GM23338 (cell line): ENCODE results near the gene TP53I3. TPM values are rescaled to one million over a fixed set of nuclear protein-coding genes. Genes with fewer than 3 reads are reported as not detected.

Experiments
- ATAC-seq: fragments of 200-7000 bp; cut with Tn5 transposase; 3 replicates; pipeline ENCODE4 v1.9.1; 2020
- DNase-seq: peaks from one replicate; pipeline ENCODE4 v3.0.0-alpha.2; 2015; ENCODE audit warnings: low spot score
- H2AFZ ChIP-seq: fragments of 200-600 bp; sonication (generic); 2 replicates; pipeline ENCODE4 v1.8.0; 2016; ENCODE audit warnings: antibody characterized with exemption, mild to moderate bottlenecking, moderate library complexity
- H3F3A ChIP-seq: fragments of 200-600 bp; sonication (generic); replicated peaks from 2 replicates; pipeline ENCODE4 v1.8.0; 2017; ENCODE audit warnings: antibody characterized with exemption, mixed run types, low read depth
- H3K27ac ChIP-seq: fragments of 200-600 bp; sonication (generic); 2 replicates; pipeline ENCODE4 v1.6.1; 2016; ENCODE audit warnings: low read depth
- H3K27me3 ChIP-seq: fragments of 200-600 bp; sonication (generic); 2 replicates; pipeline ENCODE4 v1.8.0; 2016; ENCODE audit warnings: mild to moderate bottlenecking, mixed run types, moderate library complexity; ENCODE audit not compliant: insufficient read depth
- H3K36me3 ChIP-seq: fragments of 200-600 bp; sonication (generic); 2 replicates; pipeline ENCODE4 v1.8.0; 2016; ENCODE audit warnings: mild to moderate bottlenecking; ENCODE audit not compliant: insufficient read depth
- H3K4me1 ChIP-seq: fragments of 200-600 bp; sonication (generic); 2 replicates; pipeline ENCODE4 v1.8.0; 2016; ENCODE audit warnings: mild to moderate bottlenecking, moderate library complexity; ENCODE audit not compliant: insufficient read depth
- H3K4me2 ChIP-seq: fragments of 200-600 bp; sonication (generic); 2 replicates; pipeline ENCODE4 v1.7.1; 2017; ENCODE audit warnings: mixed run types
- H3K4me3 ChIP-seq: fragments of 200-600 bp; sonication (generic); 2 replicates; pipeline ENCODE4 v1.6.1; 2016; ENCODE audit warnings: mixed run types
- H3K79me2 ChIP-seq: fragments of 200-600 bp; sonication (generic); replicated peaks from 2 replicates; pipeline ENCODE4 v1.8.0; 2017; ENCODE audit warnings: mild to moderate bottlenecking; ENCODE audit not compliant: insufficient read depth
- H3K9me2 ChIP-seq: fragments of 200-600 bp; sonication (generic); 2 replicates; pipeline ENCODE4 v1.8.0; 2017; ENCODE audit not compliant: insufficient read depth
- H4K20me1 ChIP-seq: fragments of 200-600 bp; sonication (generic); replicated peaks from 2 replicates; pipeline ENCODE4 v1.8.0; 2017; ENCODE audit warnings: mild to moderate bottlenecking; ENCODE audit not compliant: insufficient read depth
- H3K27ac Mint-ChIP-seq: 2 replicates; pipeline ENCODE4 v1.8.0; 2020; ENCODE audit warnings: inconsistent platforms, mild to moderate bottlenecking, moderate library complexity, mixed read lengths
- H3K27me3 Mint-ChIP-seq: 3 replicates; pipeline ENCODE4 v1.8.0; 2022; ENCODE audit warnings: low read depth, mild to moderate bottlenecking, moderate library complexity, mixed read lengths, inconsistent platforms; ENCODE audit not compliant: insufficient read depth, poor library complexity
- H3K36me3 Mint-ChIP-seq: 3 replicates; pipeline ENCODE4 v1.8.0; 2021; ENCODE audit warnings: low read depth, mild to moderate bottlenecking, inconsistent platforms, moderate library complexity, mixed read lengths
- H3K4me1 Mint-ChIP-seq: 3 replicates; pipeline ENCODE4 v1.8.0; 2020; ENCODE audit warnings: mild to moderate bottlenecking, inconsistent platforms, mixed read lengths
- H3K4me3 Mint-ChIP-seq: 3 replicates; pipeline ENCODE4 v1.8.0; 2021; ENCODE audit warnings: moderate library complexity, mild to moderate bottlenecking, inconsistent platforms, mixed read lengths
- H3K9me3 Mint-ChIP-seq: 3 replicates; pipeline ENCODE4 v1.8.0; 2020; ENCODE audit warnings: moderate library complexity, mild to moderate bottlenecking, inconsistent platforms, mixed read lengths
- CREB1 ChIP-seq: fragments of 250-450 bp; sonication (Bioruptor Pico); IDR thresholded peaks from 2 replicates; pipeline ENCODE4 v1.5.0; 2020; ENCODE audit warnings: low read depth, mild to moderate bottlenecking, moderate library complexity
- EZH2 ChIP-seq: fragments of 200-600 bp; sonication (generic); IDR thresholded peaks from one replicate; pipeline ENCODE4 v1.8.0; 2017; ENCODE audit warnings: antibody characterized with exemption, mild to moderate bottlenecking, low read depth; ENCODE audit not compliant: unreplicated experiment
- EZH2phosphoT487 ChIP-seq: fragments of 200-600 bp; sonication (generic); IDR thresholded peaks from one replicate; pipeline ENCODE4 v1.8.1; 2018; ENCODE audit warnings: antibody characterized with exemption; ENCODE audit not compliant: unreplicated experiment
- JUNB ChIP-seq: IDR thresholded peaks from one replicate; pipeline ENCODE4 v1.6.1; 2016; ENCODE audit warnings: antibody characterized with exemption; ENCODE audit not compliant: unreplicated experiment
- NANOG ChIP-seq: IDR thresholded peaks from 2 replicates; pipeline ENCODE4 v1.6.1; 2016; ENCODE audit warnings: antibody characterized with exemption, borderline replicate concordance
- POLR2AphosphoS5 ChIP-seq: IDR thresholded peaks from 2 replicates; pipeline ENCODE4 v1.6.1; 2016; ENCODE audit warnings: antibody characterized with exemption, low read depth
- STAT1 ChIP-seq: IDR thresholded peaks from one replicate; pipeline ENCODE4 v1.6.1; 2016; ENCODE audit warnings: antibody characterized with exemption; ENCODE audit not compliant: unreplicated experiment
- ZNF114 ChIP-seq: fragments of 250-450 bp; sonication (Bioruptor Pico); IDR thresholded peaks from 2 replicates; pipeline ENCODE4 v1.5.0; 2020; ENCODE audit warnings: mild to moderate bottlenecking, moderate library complexity
- ZNF331 ChIP-seq: fragments of 250-450 bp; sonication (Bioruptor Pico); IDR thresholded peaks from 2 replicates; pipeline ENCODE4 v1.5.0; 2020; ENCODE audit warnings: low read depth, mild to moderate bottlenecking, moderate library complexity
- polyA plus RNA-seq: library from polyadenylated mRNA; unstranded; fragments of >200 nt; fragmentation: Nextera tagmentation; extraction: Ambion mirVana; gene quantifications from 2 replicates; pipeline ENCODE4 v1.2.1, GENCODE V29; 2016
- total RNA-seq: library from RNA; depleted of rRNA; stranded (reverse); fragments of >200 nt; shearing (Covaris generic); gene quantifications from 2 replicates; pipeline ENCODE4 v1.2.3, GENCODE V29; 2014
- TF ChIP-seq, protein P1 (sequence below), 2 experiments: fragments of 200-600 bp in 1 of 2; sonication (generic) in 1 of 2; conservative IDR thresholded peaks; 2 replicates each; pipeline versions ENCODE4 v1.5.1 to v1.6.1; 2016 to 2017; ENCODE audit warnings: antibody characterized with exemption in 2 of 2, low read depth in 2 of 2, mild to moderate bottlenecking in 2 of 2, moderate library complexity in 1 of 2
- TF ChIP-seq, protein P2 (sequence below): IDR thresholded peaks from one replicate; pipeline ENCODE4 v1.6.1; 2018; ENCODE audit warnings: antibody characterized with exemption; ENCODE audit not compliant: unreplicated experiment
- TF ChIP-seq, protein P3 (sequence below): IDR thresholded peaks from 2 replicates; pipeline ENCODE4 v1.6.1; 2016; ENCODE audit warnings: antibody characterized with exemption

Gene TP53I3
- total and polyA plus RNA-seq, 2 experiments from 2014 or later, result 27.8 to 36.5 TPM

DNA sequence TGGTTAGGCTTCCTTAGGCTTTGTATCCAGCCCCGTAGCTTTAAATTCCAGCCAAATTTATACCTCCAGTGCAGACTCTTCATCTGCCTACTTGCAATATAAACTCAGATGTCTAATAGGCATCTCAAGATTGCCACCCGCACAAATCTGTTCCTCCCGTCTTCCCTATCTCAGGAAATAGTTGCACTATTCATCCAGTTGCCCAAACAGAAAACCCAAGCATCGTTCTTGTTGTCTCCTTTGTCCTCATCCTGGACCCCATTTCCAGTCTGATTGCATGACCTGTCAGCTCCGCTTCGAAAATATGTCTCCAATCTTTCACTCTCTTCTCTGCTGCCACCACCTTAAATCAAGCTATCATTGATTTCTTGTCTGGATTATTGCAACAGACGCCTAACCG, 32.8 kb downstream of the TP53I3 start:
- Histone ChIP-seq H3K4me1 (peaks cover 18% of the 10 kb centered on the region), H4K20me1 (no peaks in the 10 kb centered on the region; the same call in 1 of the 2 replicates), H3K79me2 (peaks cover 18% of the 10 kb centered on the region), H3K9me2 (no peaks in the 10 kb centered on the region), H3F3A (peaks cover 17% of the 10 kb centered on the region; the same call in 1 of the 2 replicates), H3K4me3 (no peak overlapping the region), H2AFZ (no peak overlapping the region), H3K27ac (no peak overlapping the region), H3K27me3 (no peaks in the 10 kb centered on the region), H3K36me3 (no peaks in the 10 kb centered on the region; the same call in 1 of the 2 replicates), H3K4me2 (no peak overlapping the region)
- H3K27me3 Mint-ChIP-seq, result peaks cover 9% of the 10 kb centered on the region
- peaks cover 6% of the 10 kb centered on the region for H3K36me3 Mint-ChIP-seq
- no peaks in the 10 kb centered on the region for H3K9me3 Mint-ChIP-seq
- ATAC-seq (no peak), DNase-seq (no peak)
- H3K27ac Mint-ChIP-seq, result no peak overlapping the region
- H3K4me3 Mint-ChIP-seq, result no peak overlapping the region
- peaks cover 9% of the 10 kb centered on the region for H3K4me1 Mint-ChIP-seq
- TF ChIP-seq STAT1, result no peak
- TF ChIP-seq, protein P1, sequence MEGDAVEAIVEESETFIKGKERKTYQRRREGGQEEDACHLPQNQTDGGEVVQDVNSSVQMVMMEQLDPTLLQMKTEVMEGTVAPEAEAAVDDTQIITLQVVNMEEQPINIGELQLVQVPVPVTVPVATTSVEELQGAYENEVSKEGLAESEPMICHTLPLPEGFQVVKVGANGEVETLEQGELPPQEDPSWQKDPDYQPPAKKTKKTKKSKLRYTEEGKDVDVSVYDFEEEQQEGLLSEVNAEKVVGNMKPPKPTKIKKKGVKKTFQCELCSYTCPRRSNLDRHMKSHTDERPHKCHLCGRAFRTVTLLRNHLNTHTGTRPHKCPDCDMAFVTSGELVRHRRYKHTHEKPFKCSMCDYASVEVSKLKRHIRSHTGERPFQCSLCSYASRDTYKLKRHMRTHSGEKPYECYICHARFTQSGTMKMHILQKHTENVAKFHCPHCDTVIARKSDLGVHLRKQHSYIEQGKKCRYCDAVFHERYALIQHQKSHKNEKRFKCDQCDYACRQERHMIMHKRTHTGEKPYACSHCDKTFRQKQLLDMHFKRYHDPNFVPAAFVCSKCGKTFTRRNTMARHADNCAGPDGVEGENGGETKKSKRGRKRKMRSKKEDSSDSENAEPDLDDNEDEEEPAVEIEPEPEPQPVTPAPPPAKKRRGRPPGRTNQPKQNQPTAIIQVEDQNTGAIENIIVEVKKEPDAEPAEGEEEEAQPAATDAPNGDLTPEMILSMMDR (conservative IDR thresholded peaks at IDR 0.05; ENCODE audit: low read depth in 2 of 2), result no peak
- TF ChIP-seq CREB1 (CRISPR knock-in tag), result no peak
- no peak for TF ChIP-seq JUNB
- TF ChIP-seq, protein P2, sequence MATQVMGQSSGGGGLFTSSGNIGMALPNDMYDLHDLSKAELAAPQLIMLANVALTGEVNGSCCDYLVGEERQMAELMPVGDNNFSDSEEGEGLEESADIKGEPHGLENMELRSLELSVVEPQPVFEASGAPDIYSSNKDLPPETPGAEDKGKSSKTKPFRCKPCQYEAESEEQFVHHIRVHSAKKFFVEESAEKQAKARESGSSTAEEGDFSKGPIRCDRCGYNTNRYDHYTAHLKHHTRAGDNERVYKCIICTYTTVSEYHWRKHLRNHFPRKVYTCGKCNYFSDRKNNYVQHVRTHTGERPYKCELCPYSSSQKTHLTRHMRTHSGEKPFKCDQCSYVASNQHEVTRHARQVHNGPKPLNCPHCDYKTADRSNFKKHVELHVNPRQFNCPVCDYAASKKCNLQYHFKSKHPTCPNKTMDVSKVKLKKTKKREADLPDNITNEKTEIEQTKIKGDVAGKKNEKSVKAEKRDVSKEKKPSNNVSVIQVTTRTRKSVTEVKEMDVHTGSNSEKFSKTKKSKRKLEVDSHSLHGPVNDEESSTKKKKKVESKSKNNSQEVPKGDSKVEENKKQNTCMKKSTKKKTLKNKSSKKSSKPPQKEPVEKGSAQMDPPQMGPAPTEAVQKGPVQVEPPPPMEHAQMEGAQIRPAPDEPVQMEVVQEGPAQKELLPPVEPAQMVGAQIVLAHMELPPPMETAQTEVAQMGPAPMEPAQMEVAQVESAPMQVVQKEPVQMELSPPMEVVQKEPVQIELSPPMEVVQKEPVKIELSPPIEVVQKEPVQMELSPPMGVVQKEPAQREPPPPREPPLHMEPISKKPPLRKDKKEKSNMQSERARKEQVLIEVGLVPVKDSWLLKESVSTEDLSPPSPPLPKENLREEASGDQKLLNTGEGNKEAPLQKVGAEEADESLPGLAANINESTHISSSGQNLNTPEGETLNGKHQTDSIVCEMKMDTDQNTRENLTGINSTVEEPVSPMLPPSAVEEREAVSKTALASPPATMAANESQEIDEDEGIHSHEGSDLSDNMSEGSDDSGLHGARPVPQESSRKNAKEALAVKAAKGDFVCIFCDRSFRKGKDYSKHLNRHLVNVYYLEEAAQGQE, result no peak
- no peak for TF ChIP-seq NANOG
- no peak for TF ChIP-seq POLR2AphosphoS5

DNA sequence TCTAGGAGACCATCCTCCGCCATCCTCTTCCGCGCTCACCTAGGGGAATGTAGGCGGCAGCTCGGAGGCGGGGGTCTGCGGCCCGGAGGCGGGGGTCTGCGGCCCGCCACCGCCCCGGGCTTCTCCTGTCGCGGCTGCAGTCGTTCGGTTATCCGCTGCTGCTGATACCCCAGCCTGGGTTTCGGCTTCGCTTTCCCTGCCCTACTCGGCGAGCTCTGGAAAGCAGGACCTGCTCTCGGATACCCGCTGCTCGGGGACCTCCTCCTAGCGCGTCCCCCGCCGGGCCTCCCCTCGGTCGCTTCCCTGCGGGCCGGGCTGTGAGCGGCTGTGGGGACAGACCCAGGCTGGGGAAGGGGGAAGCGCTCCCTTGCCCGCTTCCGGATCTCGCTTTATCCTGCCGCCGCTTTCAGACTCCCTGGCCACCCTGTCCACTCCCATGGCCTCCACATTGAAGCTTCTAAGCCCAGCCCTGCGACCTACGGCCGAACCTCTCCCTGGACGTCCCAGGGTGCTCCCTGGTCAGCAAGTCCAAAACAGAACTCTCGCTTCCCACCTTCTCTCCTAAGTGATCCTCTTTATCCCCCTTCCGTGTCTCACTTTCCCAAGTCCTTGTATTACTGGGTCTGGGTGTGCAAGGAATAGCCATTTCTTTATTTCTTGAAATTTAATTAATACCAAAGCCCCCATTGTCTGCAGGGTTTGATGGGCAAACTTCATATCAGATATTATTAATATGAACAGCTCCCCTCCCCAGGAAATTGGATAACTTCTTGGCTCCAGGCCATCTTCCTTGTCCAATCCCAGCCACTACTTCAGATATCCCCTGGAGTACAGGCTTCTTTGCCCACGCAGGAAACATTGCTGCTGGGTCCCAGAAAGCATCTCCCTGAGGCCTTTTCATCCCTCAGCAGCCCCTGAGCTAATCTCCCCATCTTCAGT, 34.3 kb downstream of the TP53I3 start:
- Histone ChIP-seq H3K4me3 (peak overlapping the region; percentile 82), H4K20me1 (no peaks in the 10 kb centered on the region; the same call in 1 of the 2 replicates), H3K79me2 (peaks cover 33% of the 10 kb centered on the region), H3K27me3 (no peaks in the 10 kb centered on the region), H3K27ac (peak overlapping the region; percentile 74; the same call in 1 of the 2 replicates), H3K4me2 (peak overlapping the region; percentile 95), H3K9me2 (no peaks in the 10 kb centered on the region), H3K36me3 (no peaks in the 10 kb centered on the region), H3K4me1 (peaks cover 29% of the 10 kb centered on the region), H2AFZ (peak overlapping the region; percentile 93), H3F3A (peaks cover 20% of the 10 kb centered on the region; the same call in 1 of the 2 replicates)
- DNase-seq (peak; percentile 64), ATAC-seq (peak; percentile 21)
- Mint-ChIP-seq H3K4me3 (no peak overlapping the region; the same call in 2 of the 3 replicates), H3K9me3 (no peaks in the 10 kb centered on the region), H3K36me3 (peaks cover under 1% of the 10 kb centered on the region; the same call in 2 of the 3 replicates), H3K27me3 (peaks cover 10% of the 10 kb centered on the region), H3K4me1 (peaks cover 19% of the 10 kb centered on the region), H3K27ac (no peak overlapping the region)
- no peak for TF ChIP-seq EZH2
- TF ChIP-seq ZNF331, result no peak
- no peak for TF ChIP-seq CREB1 (CRISPR knock-in tag)
- no peak for TF ChIP-seq JUNB
- TF ChIP-seq EZH2phosphoT487, result no peak
- TF ChIP-seq, protein P3, sequence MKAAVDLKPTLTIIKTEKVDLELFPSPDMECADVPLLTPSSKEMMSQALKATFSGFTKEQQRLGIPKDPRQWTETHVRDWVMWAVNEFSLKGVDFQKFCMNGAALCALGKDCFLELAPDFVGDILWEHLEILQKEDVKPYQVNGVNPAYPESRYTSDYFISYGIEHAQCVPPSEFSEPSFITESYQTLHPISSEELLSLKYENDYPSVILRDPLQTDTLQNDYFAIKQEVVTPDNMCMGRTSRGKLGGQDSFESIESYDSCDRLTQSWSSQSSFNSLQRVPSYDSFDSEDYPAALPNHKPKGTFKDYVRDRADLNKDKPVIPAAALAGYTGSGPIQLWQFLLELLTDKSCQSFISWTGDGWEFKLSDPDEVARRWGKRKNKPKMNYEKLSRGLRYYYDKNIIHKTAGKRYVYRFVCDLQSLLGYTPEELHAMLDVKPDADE, result no peak
- TF ChIP-seq, protein P2, result no peak
- TF ChIP-seq STAT1, result no peak
- TF ChIP-seq POLR2AphosphoS5, result no peak
- TF ChIP-seq ZNF114, result no peak
